B cell (primary cell): ENCODE measurements around the gene MAGEB3. TPM values are rescaled to one million over a fixed set of nuclear protein-coding genes. Genes with fewer than 3 reads are reported as not detected.

Source experiments
- ATAC-seq: fragments of 200-7000 bp; cut with Tn5 transposase; one replicate; pipeline ENCODE4 v1.10.0; 2021; ENCODE audit warnings: low read depth, mild to moderate bottlenecking, moderate number of reproducible peaks, moderate library complexity
- CTCF ChIA-PET: fragments of 350-600 bp; sonication (Branson Sonifier 250); formaldehyde crosslinking; loops from one replicate; lab custom pipeline; 2021; ENCODE audit warnings: antibody characterized with exemption, inconsistent platforms; lab: Charles Lee
- POLR2A ChIA-PET: fragments of 350-600 bp; sonication (Branson Sonifier 250); formaldehyde crosslinking; loops from one replicate; lab custom pipeline; 2021; ENCODE audit warnings: antibody characterized with exemption; lab: Charles Lee
- DNase-seq: peaks from one replicate; pipeline ENCODE4 v3.0.0; 2013
- H2AFZ ChIP-seq: 2 replicates; pipeline ENCODE4 v1.6.1; 2012; ENCODE audit warnings: mild to moderate bottlenecking, low read depth, low read length; ENCODE audit not compliant: insufficient read depth, poor library complexity, severe bottlenecking
- H3K27ac ChIP-seq, 2 donors: 1 replicate in 1 of 2; 2 replicates in 1 of 2; pipeline ENCODE4 v1.5.1; 2012 to 2013; ENCODE audit warnings: low read length in 2 of 2, mild to moderate bottlenecking in 2 of 2, moderate library complexity in 1 of 2
- H3K27me3 ChIP-seq, 4 experiments: fragments of 200-600 bp in 1 of 4; sonication (generic) in 1 of 4; replicated peaks in 1 of 4; 1 replicate in 2 of 4; 2 replicates in 2 of 4; pipeline versions ENCODE4 v1.6.1 to v1.7.0; 2013 to 2016; ENCODE audit warnings: low read length in 3 of 4, mild to moderate bottlenecking in 2 of 4, mixed read lengths in 1 of 4, moderate library complexity in 1 of 4; ENCODE audit not compliant: insufficient read depth in 4 of 4, control insufficient read depth in 3 of 4; ENCODE audit errors: control extremely low read depth in 1 of 4
- H3K36me3 ChIP-seq, 2 experiments: replicated peaks in 1 of 2; 1 replicate in 1 of 2; 2 replicates in 1 of 2; pipeline versions ENCODE4 v1.6.1 to v1.7.1; 2013; ENCODE audit warnings: low read length in 1 of 2; ENCODE audit not compliant: insufficient read depth in 2 of 2, control insufficient read depth in 1 of 2; ENCODE audit errors: control extremely low read depth in 1 of 2, extremely low read depth in 1 of 2
- H3K4me1 ChIP-seq, 2 donors: fragments of 200-600 bp in 1 of 2; sonication (generic) in 1 of 2; 1 replicate in 1 of 2; 2 replicates in 1 of 2; pipeline versions ENCODE4 v1.5.1 to v1.6.1; 2013 to 2017; ENCODE audit warnings: low read length in 2 of 2; ENCODE audit not compliant: control insufficient read depth in 2 of 2, insufficient read depth in 2 of 2
- H3K4me2 ChIP-seq: replicated peaks from 2 replicates; pipeline ENCODE3; 2012; ENCODE audit warnings: mild to moderate bottlenecking, low read depth, low read length; ENCODE audit not compliant: poor library complexity, severe bottlenecking
- H3K4me3 ChIP-seq, 5 experiments: fragments of 200-600 bp in 1 of 5; sonication (generic) in 1 of 5; 1 replicate in 3 of 5; 2 replicates in 2 of 5; pipeline versions ENCODE4 v1.5.1 to v1.7.0; 2011 to 2016; ENCODE audit warnings: low read length in 4 of 5, mild to moderate bottlenecking in 4 of 5, low read depth in 2 of 5, control low read depth in 1 of 5, moderate library complexity in 1 of 5; ENCODE audit not compliant: insufficient read depth in 1 of 5; ENCODE audit errors: control extremely low read depth in 1 of 5, extremely low read depth in 1 of 5
- H3K79me2 ChIP-seq: fragments of 200-600 bp; sonication (generic); one replicate; pipeline ENCODE4 v1.6.0; 2016; ENCODE audit warnings: low read length; ENCODE audit not compliant: control insufficient read depth, insufficient read depth
- H3K9ac ChIP-seq: fragments of 200-600 bp; sonication (generic); 2 replicates; pipeline ENCODE4 v1.6.1; 2017; ENCODE audit warnings: mild to moderate bottlenecking, low read length, moderate library complexity
- H3K9me3 ChIP-seq, 3 donors: one replicate each; pipeline versions ENCODE4 v1.6.1 to v1.7.1; 2013; ENCODE audit warnings: low read length in 2 of 3; ENCODE audit not compliant: control insufficient read depth in 2 of 3, insufficient read depth in 1 of 3; ENCODE audit errors: control extremely low read depth in 1 of 3
- H4K20me1 ChIP-seq: 2 replicates; pipeline ENCODE4 v1.6.0; 2012; ENCODE audit warnings: mild to moderate bottlenecking, low read length; ENCODE audit not compliant: insufficient read depth, control insufficient read depth, poor library complexity, severe bottlenecking
- H3K27ac Mint-ChIP-seq: one replicate; pipeline ENCODE4 v1.8.0; 2021; ENCODE audit warnings: mixed read lengths
- H3K27me3 Mint-ChIP-seq: one replicate; pipeline ENCODE4 v1.8.0; 2021; ENCODE audit warnings: mixed read lengths
- H3K4me1 Mint-ChIP-seq: one replicate; pipeline ENCODE4 v1.8.0; 2021; ENCODE audit warnings: mixed read lengths
- H3K4me3 Mint-ChIP-seq: one replicate; pipeline ENCODE4 v1.8.0; 2021; ENCODE audit warnings: mixed read lengths
- H3K9me3 Mint-ChIP-seq: one replicate; pipeline ENCODE4 v1.8.0; 2022; ENCODE audit warnings: mixed read lengths; ENCODE audit not compliant: insufficient read depth
- CTCF ChIP-seq: fragments of 200-600 bp; IDR thresholded peaks from one replicate; pipeline ENCODE4 v1.8.0; 2022; ENCODE audit warnings: antibody characterized with exemption, mild to moderate bottlenecking
- EZH2 ChIP-seq: IDR thresholded peaks from 2 replicates; pipeline ENCODE4 v1.6.1; 2012; ENCODE audit warnings: borderline replicate concordance, low read depth, mild to moderate bottlenecking, moderate library complexity, low read length; ENCODE audit not compliant: insufficient read depth, poor library complexity, severe bottlenecking
- WGBS: methylation state at CpG from one replicate; pipeline ENCODE4 v1.1.5; 2013; ENCODE audit warnings: missing lambda C conversion rate; ENCODE audit not compliant: insufficient coverage; 5-methylcytosine and 5-hydroxymethylcytosine counted together
- intact Hi-C: fragments of 100-400 bp; cut with micrococcal nuclease; formaldehyde crosslinking; loops from one replicate; pipeline ENCODE4 v1.10.0; 2022
- polyA plus RNA-seq: library from polyadenylated mRNA; depleted of rRNA; stranded (reverse); fragments of >200 nt; gene quantifications from 2 replicates; pipeline ENCODE4 v1.2.3, GENCODE V29; 2012
- total RNA-seq, 2 donors: library from RNA; stranded (reverse); fragments of 120-200 nt in 1 of 2; gene quantifications; 1 replicate in 1 of 2; 2 replicates in 1 of 2; pipeline versions ENCODE4 v1.2.3 to v1.2.4, GENCODE V29; 2013 to 2022

MAGEB3 gene
- total and polyA plus RNA-seq, 2 donors (not counting 1 experiment from before 2014, with no cell fraction given) = not detected

- ATAC-seq (no peak), DNase-seq (no peak)
- Mint-ChIP-seq H3K27me3 (no peaks in the 10 kb centered on the region), H3K4me3 (no peak overlapping the region), H3K9me3 (no peaks in the 10 kb centered on the region), H3K27ac (no peak overlapping the region), H3K4me1 (no peaks in the 10 kb centered on the region)
- H3K27me3 ChIP-seq = no peaks in the 10 kb centered on the region
- no peaks in the 10 kb centered on the region for H3K36me3 ChIP-seq
- POLR2A ChIA-PET = no interaction called here
- no peak overlapping the region for H3K4me3 ChIP-seq
- WGBS = no CpG with 5 or more reads among the region's 1 CpG
- H3K4me1 ChIP-seq = no peaks in the 10 kb centered on the region
- no peak overlapping the region for H3K27ac ChIP-seq
- H3K9me3 ChIP-seq = no peaks in the 10 kb centered on the region
- H3K9ac ChIP-seq = no peak overlapping the region
- H3K4me2 ChIP-seq = no peak overlapping the region
- no peaks in the 10 kb centered on the region for H4K20me1 ChIP-seq
- H3K79me2 ChIP-seq = no peaks in the 10 kb centered on the region
- TF ChIP-seq CTCF = no peak
- no peak for TF ChIP-seq EZH2
- no peak overlapping the region for H2AFZ ChIP-seq
- intact Hi-C loops = no loop called here
- CTCF ChIA-PET = no interaction called here
Observed at GRCh38 chrX:30262763-30263162, 32.3 kb downstream of the MAGEB3 start.

DNA sequence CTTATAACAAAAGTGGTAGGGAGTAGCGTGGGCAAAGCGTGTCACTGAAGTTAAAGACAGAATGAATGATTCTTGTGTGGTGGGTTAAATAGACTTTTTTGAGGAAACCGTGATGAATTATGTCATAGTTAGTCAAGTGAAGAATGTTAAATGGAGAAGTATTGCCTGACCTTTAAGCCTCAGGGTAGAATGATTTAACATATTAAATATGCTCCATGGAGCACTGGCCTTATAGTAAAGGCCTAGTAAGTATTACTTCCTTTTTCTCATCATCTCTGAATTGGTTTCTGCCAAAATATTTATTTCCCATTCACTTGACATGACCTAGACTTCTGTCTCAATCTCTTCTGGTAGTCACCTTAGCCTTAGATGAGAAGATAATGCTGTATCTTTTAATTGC lies 40.2 kb downstream of the MAGEB3 start:
- peaks cover 4% of the 10 kb centered on the region for H3K27me3 Mint-ChIP-seq
- intact Hi-C loops = no loop called here
- no peak overlapping the region for H3K4me2 ChIP-seq
- no peaks in the 10 kb centered on the region for H4K20me1 ChIP-seq
- H3K27me3 ChIP-seq = no peaks in the 10 kb centered on the region
- no peak overlapping the region for H3K4me3 ChIP-seq
- ChIA-PET POLR2A (no interaction called here), CTCF (no interaction called here)
- peaks cover 4% of the 10 kb centered on the region for H3K9me3 Mint-ChIP-seq
- H3K79me2 ChIP-seq = no peaks in the 10 kb centered on the region
- ATAC-seq (no peak), DNase-seq (no peak)
- no peaks in the 10 kb centered on the region for H3K36me3 ChIP-seq
- peaks cover 3% of the 10 kb centered on the region for H3K4me1 Mint-ChIP-seq
- no peaks in the 10 kb centered on the region for H3K4me1 ChIP-seq
- no peaks in the 10 kb centered on the region for H3K9me3 ChIP-seq
- no CpG with 5 or more reads among the region's 3 CpGs for WGBS
- H3K4me3 Mint-ChIP-seq = no peak overlapping the region
- TF ChIP-seq EZH2 (no peak), CTCF (no peak)
- no peak overlapping the region for H3K9ac ChIP-seq
- H3K27ac ChIP-seq = no peak overlapping the region
- no peak overlapping the region for H2AFZ ChIP-seq
- H3K27ac Mint-ChIP-seq = no peak overlapping the region
